Esophagus squamous epithelium (tissue), 4 donors: ENCODE measurements around the gene HIRA.

Experiments used
- POLR2A ChIP-seq, 4 donors: fragments of 450-650 bp; IDR thresholded peaks; one replicate each; pipeline ENCODE4 v1.6.1; 2017; ENCODE audit warnings: antibody characterized with exemption in 4 of 4, mild to moderate bottlenecking in 4 of 4, moderate library complexity in 3 of 4
- TF ChIP-seq, protein P1 (sequence below), 6 experiments: fragments of 450-650 bp in 4 of 6; fragments of 200-600 bp in 2 of 6; sonication (generic) in 2 of 6; IDR thresholded peaks; one replicate each; pipeline ENCODE4 v1.5.1; 2016 to 2019; ENCODE audit warnings: antibody characterized with exemption in 6 of 6, mild to moderate bottlenecking in 4 of 6, moderate library complexity in 4 of 6

DNA sequence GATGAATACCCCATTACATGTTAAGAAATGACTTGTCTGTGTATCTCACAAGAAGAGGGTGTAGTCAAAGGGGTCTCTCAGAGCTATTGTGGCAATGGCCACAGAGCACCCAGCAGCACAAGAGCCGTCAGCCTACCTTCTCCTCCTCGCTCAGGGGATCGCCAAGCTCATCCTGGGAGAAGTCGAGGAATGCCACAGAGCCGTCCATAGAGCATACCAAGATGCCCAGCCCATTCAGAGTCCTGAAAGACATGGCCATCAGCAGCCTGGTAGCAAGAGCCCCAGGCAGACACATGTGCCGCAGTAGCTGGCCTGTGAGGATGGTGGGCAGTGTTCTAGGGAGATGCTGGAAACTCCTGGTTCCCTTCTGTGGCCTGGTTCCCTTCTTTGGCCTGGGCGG, 44.0 kb downstream of the HIRA start:
- no peak for TF ChIP-seq POLR2A (IDR thresholded peaks at IDR 0.05)
- TF ChIP-seq, protein P1, sequence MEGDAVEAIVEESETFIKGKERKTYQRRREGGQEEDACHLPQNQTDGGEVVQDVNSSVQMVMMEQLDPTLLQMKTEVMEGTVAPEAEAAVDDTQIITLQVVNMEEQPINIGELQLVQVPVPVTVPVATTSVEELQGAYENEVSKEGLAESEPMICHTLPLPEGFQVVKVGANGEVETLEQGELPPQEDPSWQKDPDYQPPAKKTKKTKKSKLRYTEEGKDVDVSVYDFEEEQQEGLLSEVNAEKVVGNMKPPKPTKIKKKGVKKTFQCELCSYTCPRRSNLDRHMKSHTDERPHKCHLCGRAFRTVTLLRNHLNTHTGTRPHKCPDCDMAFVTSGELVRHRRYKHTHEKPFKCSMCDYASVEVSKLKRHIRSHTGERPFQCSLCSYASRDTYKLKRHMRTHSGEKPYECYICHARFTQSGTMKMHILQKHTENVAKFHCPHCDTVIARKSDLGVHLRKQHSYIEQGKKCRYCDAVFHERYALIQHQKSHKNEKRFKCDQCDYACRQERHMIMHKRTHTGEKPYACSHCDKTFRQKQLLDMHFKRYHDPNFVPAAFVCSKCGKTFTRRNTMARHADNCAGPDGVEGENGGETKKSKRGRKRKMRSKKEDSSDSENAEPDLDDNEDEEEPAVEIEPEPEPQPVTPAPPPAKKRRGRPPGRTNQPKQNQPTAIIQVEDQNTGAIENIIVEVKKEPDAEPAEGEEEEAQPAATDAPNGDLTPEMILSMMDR (IDR thresholded peaks at IDR 0.05), result no peak
